T-helper 2 cell treated with Interferon-gamma antibody and Interleukin-4, amounts not matched to agents 100 ng/mL and 5 ng/mL, for 36 hours (primary cell): ENCODE results near the gene IL22RA1. TPM values are rescaled to one million over a fixed set of nuclear protein-coding genes. Genes with fewer than 3 reads are reported as not detected.

Experiments
- intact Hi-C: fragments of 100-400 bp; cut with micrococcal nuclease; formaldehyde crosslinking; loops from one replicate; pipeline ENCODE4 v1.15.1; 2023
- total RNA-seq: library from RNA; stranded (reverse); gene quantifications from 2 replicates; pipeline ENCODE4 v1.2.3, GENCODE V29; 2022

Gene IL22RA1
- total RNA-seq, 1 donor from 2014 or later = not detected

DNA sequence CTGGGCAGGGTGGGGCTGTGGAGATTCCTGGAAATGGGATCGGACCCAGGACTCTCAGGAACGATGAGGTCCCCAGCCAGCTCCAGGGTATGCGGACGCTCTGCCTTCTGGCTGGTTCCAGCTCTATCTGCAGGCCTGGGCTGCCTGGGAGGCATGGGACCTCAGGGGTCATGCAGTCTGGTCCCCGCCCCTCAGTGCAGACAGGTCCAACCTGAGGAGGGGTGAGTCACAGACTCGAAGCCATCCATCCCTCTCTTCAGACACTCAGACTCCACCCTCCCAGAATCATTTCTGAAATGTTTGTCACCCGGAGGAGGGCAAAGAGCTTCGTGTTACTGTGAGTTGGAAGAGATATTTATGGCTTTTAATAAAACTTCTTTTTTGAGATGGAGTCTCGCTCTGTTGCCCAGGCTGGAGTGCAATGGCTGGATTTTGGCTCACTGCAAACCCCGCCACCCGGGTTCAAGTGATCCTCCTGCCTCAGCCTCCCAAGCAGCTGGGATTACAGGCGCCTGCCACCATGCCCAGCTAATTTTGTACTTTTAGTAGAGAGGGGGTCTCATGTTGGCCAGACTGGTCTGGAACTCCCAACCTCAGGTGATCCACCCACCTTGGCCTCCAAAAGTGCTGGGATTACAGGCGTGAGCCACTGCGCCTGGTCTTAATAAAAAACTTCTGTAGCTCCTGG lies 25.1 kb downstream of the IL22RA1 start:
- intact Hi-C loops = no loop called here

DNA sequence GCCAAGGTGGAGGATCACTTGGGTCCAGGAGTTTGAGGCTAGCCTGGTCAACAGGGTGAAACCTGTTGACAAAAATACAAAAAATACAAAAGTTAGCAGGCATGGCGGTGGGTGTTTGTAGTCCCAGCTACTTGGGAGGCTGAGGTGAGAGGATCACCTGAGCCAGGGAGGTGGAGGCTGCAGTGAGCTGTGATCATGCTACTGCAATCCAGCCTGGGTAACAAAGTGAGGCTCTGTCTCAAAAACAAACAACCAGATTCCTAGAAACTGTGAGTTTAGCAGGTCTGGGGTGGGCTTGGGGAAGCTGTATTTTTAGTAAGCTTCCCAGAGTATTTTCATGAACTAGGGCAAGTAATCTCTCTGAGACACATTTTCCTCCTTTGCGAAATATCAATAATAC lies 25.8 kb downstream of the IL22RA1 start:
- intact Hi-C loops = no loop called here

DNA sequence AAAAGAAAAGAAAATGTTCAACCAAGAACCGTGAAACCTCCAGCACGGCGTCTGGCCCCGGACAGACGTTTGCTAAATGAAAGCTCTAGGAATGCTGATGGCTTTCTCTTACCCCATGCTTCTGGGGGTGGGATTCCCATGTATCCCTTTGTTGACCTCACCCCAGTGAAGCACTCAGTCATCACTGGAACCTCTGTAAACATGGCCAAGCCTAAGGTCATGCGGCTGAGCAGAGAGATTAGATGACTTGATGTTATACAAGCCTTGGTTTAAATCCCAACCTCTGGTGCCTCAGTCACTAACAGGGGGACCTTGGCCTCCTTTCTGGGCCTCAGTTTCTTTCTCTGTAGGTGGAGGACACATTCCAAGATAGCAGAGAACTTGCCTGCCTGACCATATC lies 28.2 kb downstream of the IL22RA1 start:
- intact Hi-C loops = no loop called here

DNA sequence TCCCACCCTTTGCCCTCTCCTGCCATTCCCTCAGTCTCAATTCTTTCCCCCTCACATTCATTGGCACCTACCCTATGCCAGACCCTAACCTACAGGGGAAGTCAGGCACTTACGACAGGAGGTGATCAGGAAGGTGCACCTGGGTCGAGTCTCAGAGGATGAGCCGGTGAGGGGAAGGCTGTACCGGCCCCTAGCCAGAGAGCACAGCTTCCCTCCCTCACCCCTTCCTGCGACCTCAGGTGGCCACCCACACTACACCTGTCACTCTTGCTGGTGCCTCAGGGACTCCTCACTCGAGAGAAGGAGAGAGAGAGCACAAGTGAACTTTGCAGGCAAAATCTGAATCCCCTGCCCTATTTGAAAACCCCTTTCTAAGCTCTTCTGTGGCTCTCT lies 29.3 kb downstream of the IL22RA1 start:
- intact Hi-C loops = no loop called here

DNA sequence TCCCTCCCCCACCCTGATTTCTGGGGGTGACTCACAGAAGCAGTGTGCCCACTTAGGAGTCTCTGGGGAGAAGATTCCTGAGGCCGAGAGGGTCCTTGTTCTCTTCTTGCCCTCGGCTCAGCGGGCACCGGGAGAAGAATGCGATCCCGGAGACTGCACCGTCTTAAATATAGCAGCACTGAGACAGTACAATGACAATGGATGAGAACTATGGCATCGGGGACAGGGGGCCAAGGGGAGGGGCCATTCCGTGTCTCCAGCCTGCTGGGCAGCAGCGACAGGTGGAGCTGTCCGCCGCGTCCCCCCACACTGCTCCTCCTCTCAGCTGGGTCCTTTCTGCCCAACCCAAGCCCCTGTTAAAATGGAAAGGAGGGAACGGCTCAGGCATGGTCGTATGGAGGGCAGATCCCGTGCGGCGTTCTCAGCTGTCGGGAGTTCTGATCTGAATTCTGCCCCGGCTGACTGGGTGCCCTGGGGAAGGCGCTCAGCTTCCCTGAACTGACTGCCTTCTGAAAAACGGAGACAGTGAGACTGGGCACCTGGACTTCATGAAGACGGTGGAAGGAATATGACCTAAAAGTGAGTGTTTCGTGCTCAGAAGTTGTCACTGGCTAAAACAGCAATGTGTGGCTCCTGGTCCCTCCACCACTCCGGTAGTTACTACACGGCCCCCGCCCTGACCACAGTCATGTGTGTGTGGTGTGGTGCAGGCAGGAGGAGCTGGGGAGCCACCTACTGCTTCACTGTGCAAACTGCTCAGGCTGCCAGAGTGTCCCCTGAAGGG lies 30.8 kb downstream of the IL22RA1 start, which contains the start of gene MYOM3:
TSS of gene MYOM3 (minus strand) at position 140 of the 784 bp plus-strand sequence. CDS start 3,499 bp downstream, outside the sequence.
- intact Hi-C loops = loop anchor here (1.0 kb wide), 1 partner anchor 42 kb away; no protein-coding TSS in a partner anchor

DNA sequence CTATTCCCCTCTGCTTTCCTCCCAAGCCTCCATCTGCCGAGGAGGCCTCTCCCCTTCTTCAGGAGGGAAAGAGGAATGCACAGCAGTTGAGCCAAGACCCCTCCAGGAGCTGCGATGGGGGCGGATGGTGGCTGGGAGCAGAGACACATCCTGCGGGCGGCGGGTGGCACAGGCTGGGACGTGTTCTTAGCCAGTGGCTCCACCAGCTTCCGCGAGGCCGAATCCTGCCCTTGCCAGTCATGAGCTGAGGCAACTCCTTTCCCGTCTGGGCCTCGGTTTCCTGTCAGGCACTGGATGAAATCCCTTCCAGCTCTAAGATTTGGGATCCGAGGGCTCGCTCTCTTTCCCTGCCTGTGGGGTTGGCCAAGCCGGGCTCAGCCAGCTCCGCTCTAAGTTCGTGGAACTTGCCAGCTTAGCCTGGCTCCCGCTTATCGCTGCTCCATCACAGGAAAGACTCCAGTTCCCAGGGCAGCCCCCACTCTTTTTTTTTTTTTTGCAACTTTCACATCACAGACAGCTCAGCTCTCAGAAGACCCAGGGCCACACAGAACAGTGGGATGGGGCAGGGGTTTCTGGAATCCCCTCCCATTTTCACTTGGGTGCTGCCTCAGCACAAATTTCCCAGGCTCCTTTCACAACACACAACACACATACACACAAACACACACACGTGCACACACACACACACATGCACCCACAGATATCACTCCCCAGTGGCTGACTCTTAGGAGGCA lies 31.5 kb downstream of the IL22RA1 start:
- intact Hi-C loops = no loop called here

DNA sequence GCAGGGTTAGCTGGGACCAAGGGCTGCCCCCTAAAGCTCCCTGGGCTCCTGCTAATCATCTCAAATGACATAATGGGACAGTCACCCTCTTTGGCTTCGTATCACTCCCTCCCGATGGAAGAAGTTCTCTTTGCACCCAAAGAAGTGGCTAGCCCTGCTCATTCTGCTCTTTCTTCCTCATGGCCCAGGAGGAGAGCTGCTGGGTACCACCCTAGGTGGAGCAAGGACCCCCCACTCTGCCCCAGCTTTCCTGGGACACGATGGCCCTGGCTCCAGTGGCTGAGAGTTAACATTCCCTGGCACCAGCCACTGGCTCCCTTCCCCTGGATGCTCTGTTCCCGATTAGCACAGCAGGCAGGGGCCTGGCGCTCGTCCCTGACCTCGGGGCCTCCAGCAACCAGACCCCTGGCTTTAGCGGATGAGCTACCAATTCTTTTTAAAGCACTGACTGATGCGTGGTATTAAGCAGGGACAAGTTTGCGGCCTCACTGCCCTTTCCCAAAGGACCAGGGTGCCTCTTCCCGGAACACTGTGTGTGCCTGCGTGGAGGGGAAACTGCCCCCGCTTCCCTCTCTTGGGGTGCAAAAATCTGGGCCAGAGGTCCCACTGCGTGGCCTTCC lies 32.2 kb downstream of the IL22RA1 start:
- intact Hi-C loops = no loop called here

DNA sequence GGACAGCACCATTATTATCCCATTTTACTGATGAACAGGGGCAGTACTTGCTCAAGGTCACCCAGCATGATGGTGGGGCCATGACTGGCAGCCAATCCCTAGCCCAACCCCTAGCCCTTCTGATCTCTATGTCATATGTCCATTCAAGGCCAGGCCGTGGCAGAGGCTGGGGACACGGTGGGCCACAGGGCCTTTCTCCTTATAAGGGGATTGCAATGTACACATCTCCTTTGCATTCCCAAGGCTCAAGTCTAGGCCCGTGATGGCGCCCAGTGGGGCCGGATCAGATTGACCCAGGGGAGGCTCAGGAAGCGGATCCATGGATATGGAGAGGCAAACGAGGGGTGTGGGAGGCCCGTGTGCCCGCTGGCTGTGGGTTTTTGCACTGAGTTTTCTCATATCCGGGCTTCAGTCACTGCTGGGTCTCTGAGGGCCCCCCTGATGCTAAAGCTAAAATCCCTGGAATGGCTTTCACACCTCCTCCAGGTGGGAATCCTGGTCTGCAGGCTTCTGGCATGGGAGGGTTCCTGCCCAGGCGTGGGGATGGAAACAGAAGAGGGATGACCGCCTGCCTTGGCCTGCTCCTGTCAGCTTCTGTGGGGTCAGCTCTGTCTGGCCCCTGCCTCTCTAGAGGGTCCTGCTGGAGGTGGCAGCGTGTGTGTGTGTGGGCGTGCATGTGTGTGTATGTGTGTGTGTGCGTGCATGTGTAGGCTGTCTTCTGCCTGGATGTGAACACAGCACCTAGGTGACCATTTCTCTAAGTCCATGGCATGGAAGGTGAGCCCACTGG lies 33.1 kb downstream of the IL22RA1 start:
- intact Hi-C loops = no loop called here

DNA sequence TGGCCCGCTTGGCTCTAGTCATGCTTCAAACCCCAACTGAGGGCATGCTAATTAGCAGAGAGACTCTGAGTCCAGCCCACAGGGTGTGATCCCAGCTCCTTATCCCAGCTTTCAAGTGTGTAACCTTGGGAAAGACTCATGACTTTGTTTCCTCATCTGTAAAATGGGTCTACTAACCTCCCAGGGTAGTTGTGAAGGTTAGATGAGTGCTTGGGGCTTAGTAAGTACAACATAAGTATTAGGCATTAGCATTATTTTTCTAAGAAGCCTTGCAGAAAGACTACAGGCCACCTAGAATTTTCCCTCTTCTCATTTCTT lies 33.8 kb downstream of the IL22RA1 start:
- intact Hi-C loops = no loop called here

DNA sequence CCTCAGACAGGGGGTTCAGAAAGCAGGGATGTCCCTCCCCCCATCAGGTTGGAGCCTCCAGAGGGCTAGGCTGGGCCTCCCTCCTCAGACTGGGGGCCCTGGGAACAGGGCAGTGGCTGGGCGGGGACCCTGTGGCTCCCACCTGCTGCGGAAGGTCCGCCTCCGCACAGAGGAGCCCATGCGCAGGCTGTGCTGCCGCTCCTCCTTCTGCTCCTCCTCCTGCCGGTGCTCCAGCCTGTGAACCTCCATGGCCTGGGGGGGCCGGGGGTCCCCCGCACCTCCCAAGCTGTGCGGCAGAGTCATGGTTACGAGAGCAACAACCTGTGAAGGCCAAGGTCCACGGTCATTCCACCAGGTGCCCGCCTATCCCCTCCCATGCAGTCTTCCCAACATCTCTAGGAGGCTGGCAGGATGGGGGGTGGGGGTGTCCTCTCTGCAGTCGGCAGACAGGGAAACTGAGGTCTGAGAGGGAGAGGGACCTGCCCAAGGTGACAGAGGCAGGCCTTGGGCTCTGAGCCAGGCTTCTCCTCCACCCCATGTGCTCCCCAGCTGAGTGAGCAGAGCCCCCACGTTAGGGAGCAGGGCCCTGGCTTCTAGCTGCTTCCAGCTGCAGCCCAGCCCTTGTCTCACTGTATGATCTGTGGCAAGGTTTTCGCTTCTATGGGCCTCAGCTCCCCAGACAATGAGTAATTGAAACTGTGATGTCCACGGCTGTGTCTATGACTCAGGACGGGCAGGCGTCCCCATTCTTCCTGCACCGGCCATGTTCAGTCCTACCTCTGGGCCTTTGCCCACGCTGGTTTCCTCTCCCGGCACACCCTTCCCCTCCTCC lies 34.4 kb downstream of the IL22RA1 start:
- intact Hi-C loops = no loop called here

DNA sequence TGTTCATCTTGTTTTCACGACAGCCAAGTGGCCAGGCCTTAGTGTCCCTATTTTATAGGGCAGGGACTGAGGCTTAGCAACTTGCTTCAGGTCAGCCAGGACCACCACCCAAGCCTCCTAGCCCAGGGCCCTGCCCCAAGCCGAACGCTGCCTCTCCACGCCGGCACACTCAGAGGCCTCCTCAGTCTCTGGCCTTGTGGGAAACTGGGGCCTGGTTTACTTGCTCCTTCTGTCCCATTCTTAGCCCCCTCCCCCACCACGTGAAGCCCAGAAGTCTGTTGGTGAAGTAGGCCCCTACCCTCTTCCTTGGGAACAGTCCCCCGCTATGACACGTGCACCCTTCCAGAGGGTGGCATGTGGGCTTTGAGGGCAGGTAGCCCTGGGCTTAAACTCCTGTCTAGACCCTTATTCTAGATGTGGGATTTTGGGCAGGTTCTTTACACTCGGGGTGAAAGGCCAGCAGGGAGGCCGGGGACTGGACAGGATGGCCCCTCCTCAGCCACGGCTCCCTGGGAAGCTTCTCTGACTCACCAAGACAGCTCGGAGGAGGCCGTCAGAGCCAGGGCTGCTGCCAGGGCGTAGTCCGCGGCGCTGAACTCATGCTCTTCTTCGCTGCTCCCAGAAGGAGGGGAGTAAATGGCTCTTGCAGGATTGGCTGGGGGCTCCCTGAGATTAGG lies 35.3 kb downstream of the IL22RA1 start:
- intact Hi-C loops = no loop called here

DNA sequence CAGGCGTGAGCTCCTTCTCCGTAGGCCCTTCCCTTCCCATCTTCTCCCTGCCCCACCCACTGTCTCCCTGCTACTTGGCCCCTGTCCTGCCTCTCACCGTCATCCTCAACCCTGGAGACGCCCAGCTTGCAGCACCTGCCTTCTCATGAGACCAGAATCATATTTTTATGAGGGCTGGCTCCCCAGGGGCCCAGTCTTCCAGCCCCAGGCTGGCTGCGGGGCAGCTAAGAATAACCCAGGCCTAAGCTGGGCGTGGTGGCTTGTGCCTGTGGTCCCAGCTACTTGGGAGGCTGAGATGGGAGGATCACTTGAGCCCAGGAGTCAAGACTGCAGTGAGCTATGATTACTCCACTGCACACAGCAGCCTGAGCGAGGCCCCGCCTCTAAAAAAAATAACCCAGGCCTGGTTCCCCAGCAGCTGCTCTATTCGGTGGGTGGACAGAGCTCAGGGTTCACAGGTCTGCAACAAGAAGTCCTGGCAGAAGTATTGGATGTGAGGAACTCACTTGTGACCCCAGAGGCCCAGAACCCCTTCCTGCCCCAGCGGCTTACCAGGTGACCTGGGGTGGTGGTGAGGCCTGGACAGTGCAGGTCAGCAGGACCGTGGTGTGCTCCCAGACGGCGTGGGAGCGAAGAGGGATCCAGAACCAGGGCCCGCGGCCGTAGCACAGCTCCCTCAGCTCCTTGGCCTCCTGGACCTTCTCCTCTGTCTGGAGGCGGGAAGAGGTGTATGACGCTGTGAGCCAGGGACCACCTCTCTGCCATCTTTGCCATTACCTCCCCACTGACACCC lies 37.4 kb downstream of the IL22RA1 start:
- intact Hi-C loops = no loop called here

DNA sequence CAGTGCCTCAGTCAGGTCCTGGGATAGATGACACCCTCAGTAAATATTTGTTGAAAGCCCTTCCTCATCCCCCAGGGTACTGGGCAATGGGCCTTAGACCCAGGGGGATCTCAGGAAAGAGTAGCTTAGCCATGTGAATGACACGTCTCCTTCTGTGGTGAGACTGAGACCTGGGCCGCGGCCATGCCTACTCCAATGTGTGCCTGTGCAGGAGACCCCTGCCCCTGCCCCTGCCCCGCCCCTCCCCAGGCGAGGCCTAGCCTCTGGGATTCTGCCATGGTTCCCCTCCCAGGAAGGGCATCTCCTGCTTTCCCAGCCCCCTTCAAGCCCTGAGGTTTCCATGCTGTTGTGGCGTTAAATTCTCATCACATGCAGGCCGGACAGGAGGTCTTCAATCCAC lies 38.1 kb downstream of the IL22RA1 start:
- intact Hi-C loops = no loop called here

DNA sequence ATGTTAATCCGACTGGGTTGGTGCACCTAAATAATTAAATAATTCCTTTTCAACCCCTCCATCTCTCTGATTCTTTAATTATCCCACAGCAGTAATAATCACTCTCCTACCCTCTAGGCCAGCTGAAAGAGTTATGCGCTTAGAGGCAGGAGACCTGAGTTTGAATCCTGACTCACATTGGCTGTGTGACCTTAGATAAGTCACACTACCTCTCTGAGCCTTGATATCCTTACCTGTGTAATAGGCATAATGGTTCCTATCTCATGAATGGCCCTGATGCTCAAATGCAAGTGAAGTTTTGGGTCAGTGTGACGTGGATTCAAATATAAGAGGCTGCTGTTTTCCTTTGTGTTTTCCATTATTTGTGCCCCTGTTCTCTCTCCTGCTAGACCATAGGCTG lies 39.1 kb downstream of the IL22RA1 start:
- intact Hi-C loops = no loop called here

DNA sequence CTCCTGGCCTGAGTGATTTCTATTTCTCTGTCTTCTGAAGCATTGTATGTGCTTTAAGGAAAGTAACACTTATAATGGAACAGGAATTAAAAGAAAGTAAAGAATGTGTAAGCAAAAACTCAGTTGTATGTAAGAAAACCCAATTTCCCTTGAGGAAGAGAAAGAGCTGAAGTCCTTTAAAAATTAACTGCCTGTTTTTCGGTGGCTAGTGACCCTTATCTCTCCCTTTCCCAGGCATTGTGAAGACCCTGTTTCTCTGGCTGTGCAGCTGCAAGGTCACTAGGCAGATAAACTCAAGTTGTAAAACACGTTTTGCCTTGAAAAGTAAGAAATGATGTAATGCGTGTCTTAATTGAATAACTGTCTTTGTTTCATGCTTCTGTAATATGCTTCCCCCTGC lies 39.5 kb downstream of the IL22RA1 start:
- intact Hi-C loops = no loop called here

DNA sequence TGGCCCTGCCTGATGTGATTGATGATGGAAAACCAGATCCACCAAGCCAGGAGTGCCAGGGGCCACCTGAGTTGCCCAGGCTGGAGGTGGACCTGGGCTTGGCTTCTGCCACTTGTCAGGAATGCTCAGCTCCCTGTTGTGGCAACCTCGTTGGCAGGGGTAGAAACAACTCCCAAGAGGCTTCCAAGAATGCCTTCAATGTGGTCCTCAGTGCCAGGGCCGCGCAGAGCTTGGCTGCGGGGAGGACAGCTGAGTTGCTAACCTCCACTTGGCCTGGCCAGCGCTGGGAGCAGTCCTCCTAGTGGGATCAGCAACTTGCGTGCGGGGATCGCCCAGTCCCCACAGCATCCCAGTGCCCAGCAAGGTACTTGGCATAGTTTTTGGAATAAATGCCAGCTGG lies 40.0 kb downstream of the IL22RA1 start:
- intact Hi-C loops = no loop called here

DNA sequence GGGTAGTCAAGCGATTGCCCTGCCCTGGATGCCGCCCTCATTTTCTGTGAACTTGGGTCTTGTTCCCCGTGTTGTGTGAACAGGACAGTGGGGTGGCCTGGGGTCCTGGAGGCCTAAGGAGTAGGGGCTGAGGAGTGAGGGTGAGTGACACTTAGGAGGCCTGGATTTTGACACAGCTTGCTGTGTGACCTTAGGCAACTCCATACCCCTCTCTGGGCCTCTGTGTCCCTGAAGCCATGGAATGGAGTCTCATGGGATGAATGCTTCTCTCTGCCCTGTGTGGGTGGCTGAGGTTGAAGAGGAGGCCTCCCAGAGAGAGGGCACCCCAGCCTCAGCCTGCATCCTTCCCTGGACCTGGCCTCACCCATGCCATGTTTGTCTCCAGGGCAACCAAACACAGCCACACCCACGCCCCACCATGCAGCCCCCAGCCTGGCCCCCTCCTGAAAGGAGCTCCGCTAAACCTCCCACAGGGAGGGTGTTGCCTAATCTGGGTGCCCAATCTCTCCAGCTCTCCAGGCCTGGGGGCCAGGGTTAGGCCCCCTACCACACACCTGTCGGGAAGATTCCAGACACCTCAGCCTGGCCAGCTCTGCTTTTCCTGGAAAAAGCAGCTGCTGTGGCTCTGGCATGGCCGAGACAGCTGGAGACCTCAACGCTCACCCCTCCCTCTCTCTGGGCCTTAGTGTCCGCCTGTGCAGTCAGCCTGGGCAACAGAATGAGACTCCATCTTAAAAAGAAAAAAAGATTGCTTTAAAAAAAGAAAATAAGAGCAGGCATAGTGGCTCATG lies 40.9 kb downstream of the IL22RA1 start:
- intact Hi-C loops = no loop called here
